ENCODE data around the gene SHISAL1. TPM values are rescaled to one million over a fixed set of nuclear protein-coding genes. Genes with fewer than 3 reads are reported as not detected.

Gene SHISAL1
- total and polyA plus RNA-seq, 2 donors (not counting 1 experiment from before 2014, with no cell fraction given), result not detected

GRCh38 chr22:44351685-44352377, 39.1 kb upstream of the SHISAL1 start:
- CTCF ChIA-PET, result no interaction called here
- no peak for DNase-seq

More at GRCh38 chr22:44351685-44352377, 39.1 kb upstream of the SHISAL1 start:
- Histone ChIP-seq H3K79me2 (ENCODE audit: control insufficient read depth, insufficient read depth, low read length) (no peaks in the 10 kb centered on the region), H3K4me2 (replicated peaks; ENCODE audit: low read depth, low read length, poor library complexity, severe bottlenecking) (no peak overlapping the region), H3K4me1 (ENCODE audit: control insufficient read depth in 2 of 2, insufficient read depth in 2 of 2, low read length in 2 of 2) (no peaks in the 10 kb centered on the region), H3K36me3 (replicated peaks in 1 of 2; ENCODE audit: control extremely low read depth in 1 of 2, control insufficient read depth in 1 of 2, extremely low read depth in 1 of 2, insufficient read depth in 2 of 2, low read length in 1 of 2) (no peaks in the 10 kb centered on the region), H3K9me3 (ENCODE audit: control extremely low read depth in 1 of 3, control insufficient read depth in 2 of 3, insufficient read depth in 1 of 3, low read length in 2 of 3) (no peaks in the 10 kb centered on the region), H3K27ac (ENCODE audit: low read length in 2 of 2) (no peak overlapping the region), H3K27me3 (replicated peaks in 1 of 4; ENCODE audit: control extremely low read depth in 1 of 4, control insufficient read depth in 3 of 4, insufficient read depth in 4 of 4, low read length in 3 of 4) (peaks cover 0 to 23% (median 0%) of the 10 kb centered on the region in 4 experiments), H3K4me3 (ENCODE audit: control extremely low read depth in 1 of 5, extremely low read depth in 1 of 5, insufficient read depth in 1 of 5, low read depth in 2 of 5, low read length in 4 of 5) (no peak overlapping the region), H4K20me1 (ENCODE audit: control insufficient read depth, insufficient read depth, low read length, poor library complexity, severe bottlenecking) (no peaks in the 10 kb centered on the region), H2AFZ (ENCODE audit: insufficient read depth, low read depth, low read length, poor library complexity, severe bottlenecking) (no peak overlapping the region), H3K9ac (ENCODE audit: low read length) (no peak overlapping the region)
- Mint-ChIP-seq H3K4me1 (no peaks in the 10 kb centered on the region), H3K9me3 (ENCODE audit: insufficient read depth) (no peaks in the 10 kb centered on the region), H3K27ac (no peak overlapping the region), H3K4me3 (no peak overlapping the region), H3K27me3 (peaks cover 30% of the 10 kb centered on the region)
- POLR2A ChIA-PET, result no interaction called here
- TF ChIP-seq CTCF (IDR thresholded peaks at IDR 0.05), result no peak
- TF ChIP-seq EZH2 (IDR thresholded peaks at IDR 0.05; ENCODE audit: borderline replicate concordance, insufficient read depth, low read depth, low read length, poor library complexity, severe bottlenecking), result no peak
- no peak for ATAC-seq (ENCODE audit: low read depth)
- WGBS (ENCODE audit: insufficient coverage), result 12% methylated on average over 7 of the region's 11 CpGs
- intact Hi-C loops (cut with micrococcal nuclease), result no loop called here
